Transverse colon (tissue), 4 donors: ENCODE results near the gene IL1RN. TPM values are rescaled to one million over a fixed set of nuclear protein-coding genes. Genes with fewer than 3 reads are reported as not detected.

Experiments used
- DNase-seq: peaks from one replicate; pipeline ENCODE4 v3.0.0-alpha.2; 2019
- H3K27ac ChIP-seq, 4 donors: fragments of 200-600 bp; sonication (generic); 2 replicates each; pipeline ENCODE4 v1.5.1; 2016 to 2018; ENCODE audit warnings: inconsistent platforms in 4 of 4
- H3K27me3 ChIP-seq: fragments of 200-600 bp; sonication (generic); 2 replicates; pipeline ENCODE4 v1.5.1; 2017; ENCODE audit warnings: inconsistent platforms
- H3K36me3 ChIP-seq, 4 donors: fragments of 200-600 bp; sonication (generic); 2 replicates each; pipeline ENCODE4 v1.5.1; 2017 to 2019; ENCODE audit warnings: inconsistent platforms in 4 of 4
- H3K4me1 ChIP-seq, 4 donors: fragments of 200-600 bp; sonication (generic); 2 replicates each; pipeline ENCODE4 v1.5.1; 2017 to 2020; ENCODE audit warnings: inconsistent platforms in 4 of 4
- H3K4me3 ChIP-seq, 4 donors: fragments of 200-600 bp; sonication (generic); 1 replicate in 1 of 4; 2 replicates in 3 of 4; pipeline versions ENCODE4 v1.5.1 to v1.6.1; 2017 to 2019; ENCODE audit warnings: inconsistent platforms in 4 of 4
- H3K9me3 ChIP-seq, 2 donors: fragments of 200-600 bp; sonication (generic); 2 replicates each; pipeline ENCODE4 v1.5.1; 2017 to 2019; ENCODE audit warnings: inconsistent platforms in 2 of 2
- CTCF ChIP-seq, 5 experiments: fragments of 200-600 bp in 3 of 5; fragments of 450-650 bp in 2 of 5; sonication (generic) in 3 of 5; IDR thresholded peaks; 1 replicate in 2 of 5; 2 replicates in 3 of 5; pipeline ENCODE4 v1.5.1; 2016 to 2017; ENCODE audit warnings: antibody characterized with exemption in 5 of 5, inconsistent platforms in 3 of 5, mild to moderate bottlenecking in 2 of 5, moderate library complexity in 1 of 5
- EP300 ChIP-seq: sonication (generic); formaldehyde crosslinking; IDR thresholded peaks from one replicate; pipeline ENCODE4 v1.6.1; 2017; ENCODE audit warnings: antibody characterized with exemption, low read depth
- POLR2A ChIP-seq: fragments of 450-650 bp; IDR thresholded peaks from one replicate; pipeline ENCODE4 v1.6.1; 2016; ENCODE audit warnings: antibody characterized with exemption, mild to moderate bottlenecking, moderate library complexity
- POLR2AphosphoS5 ChIP-seq, 3 donors: sonication (generic); formaldehyde crosslinking; IDR thresholded peaks; one replicate each; pipeline ENCODE4 v1.6.1; 2016; ENCODE audit warnings: antibody characterized with exemption in 3 of 3
- WGBS, 2 donors: methylation state at CpG; one replicate each; pipeline ENCODE4 v1.1.5; 2018; ENCODE audit warnings: low coverage in 1 of 2; 5-methylcytosine and 5-hydroxymethylcytosine counted together
- in situ Hi-C, 4 donors: fragments of 200-750 bp; cut with MboI; loops; one replicate each; pipeline versions ENCODE4 v1.15.0 to v1.15.1; 2017; ENCODE audit warnings: low sequenced_read_pairs in 3 of 4, low pct_ligation_motif_present in 1 of 4, low pct_unique_long_range_greater_than_20kb in 1 of 4
- intact Hi-C: fragments of 100-400 bp; cut with DNase I; formaldehyde crosslinking; loops from one replicate; pipeline ENCODE4 v1.15.1; 2023; ENCODE audit warnings: low total_unique reads
- total RNA-seq, 4 donors: library from RNA; depleted of rRNA; stranded (reverse); fragments of >200 nt; gene quantifications; one replicate each; pipeline ENCODE4 v1.1.0, GENCODE V29; 2016

The IL1RN gene
- total RNA-seq, 4 donors from 2014 or later, result 0.40 to 31.8 (median 5.5) TPM

- TF ChIP-seq POLR2AphosphoS5 (IDR thresholded peaks at IDR 0.05), result no peak
- TF ChIP-seq POLR2A, result no peak
- TF ChIP-seq CTCF (IDR thresholded peaks at IDR 0.05), result no peak
- no peak for TF ChIP-seq EP300
- H3K27ac ChIP-seq, result no peak overlapping the region
- no peaks in the 10 kb centered on the region for H3K36me3 ChIP-seq
- in situ Hi-C loops (loop anchor here in 2 of 4 donors (25.0 kb wide), 1 partner anchor 234 kb away; no protein-coding TSS in a partner anchor), intact Hi-C loops (no loop called here)
- no peak for DNase-seq
- WGBS, 2 donors, result 76 to 77% methylated on average over 6 to 15 of the region's 15 CpGs
- no peak overlapping the region for H3K4me3 ChIP-seq
- no peaks in the 10 kb centered on the region for H3K4me1 ChIP-seq
- H3K9me3 ChIP-seq, result no peaks in the 10 kb centered on the region
- H3K27me3 ChIP-seq, result no peaks in the 10 kb centered on the region
Measured at GRCh38 chr2:113127646-113128570, 510 bp downstream of the IL1RN start.

GRCh38 chr2:113129519-113130078 is 2.2 kb downstream of the IL1RN start:
- DNase-seq, result no peak
- WGBS, 2 donors, result 90% methylated on average over 1 of the region's 2 CpGs; no CpG with 5 or more reads in 1 of the 2 donors
- no peak for TF ChIP-seq POLR2AphosphoS5 (IDR thresholded peaks at IDR 0.05)
- TF ChIP-seq EP300, result no peak
- TF ChIP-seq CTCF (IDR thresholded peaks at IDR 0.05), result no peak
- no peak for TF ChIP-seq POLR2A

GRCh38 chr2:113131352-113132185 is 4.2 kb downstream of the IL1RN start:
- WGBS, 2 donors, result 79 to 90% methylated on average over 2 to 7 of the region's 7 CpGs
- Histone ChIP-seq H3K36me3 (no peaks in the 10 kb centered on the region), H3K27ac (no peak overlapping the region), H3K27me3 (no peaks in the 10 kb centered on the region), H3K9me3 (no peaks in the 10 kb centered on the region), H3K4me3 (no peak overlapping the region), H3K4me1 (peaks cover 0 to 4% (median 0%) of the 10 kb centered on the region in 4 donors)
- no peak for TF ChIP-seq EP300
- intact Hi-C loops, result no loop called here
- DNase-seq, result no peak
- in situ Hi-C loops, result loop anchor here in 3 of 4 donors (10.0 to 25.0 kb wide), 2 partner anchors 63 to 231 kb away; no protein-coding TSS in a partner anchor

More at GRCh38 chr2:113129519-113130078, 2.2 kb downstream of the IL1RN start:
- no peak overlapping the region for H3K4me3 ChIP-seq
- no peaks in the 10 kb centered on the region for H3K9me3 ChIP-seq
- peaks cover 0 to 4% (median 0%) of the 10 kb centered on the region in 4 donors for H3K4me1 ChIP-seq
- no peak overlapping the region for H3K27ac ChIP-seq
- H3K36me3 ChIP-seq, result no peaks in the 10 kb centered on the region
- in situ Hi-C loops (loop anchor here in 3 of 4 donors (10.0 to 25.0 kb wide), 2 partner anchors 65 to 233 kb away; no protein-coding TSS in a partner anchor), intact Hi-C loops (no loop called here)
- H3K27me3 ChIP-seq, result no peaks in the 10 kb centered on the region

GRCh38 chr2:113132414-113133021 is 5.1 kb downstream of the IL1RN start:
- Histone ChIP-seq H3K4me1 (peaks cover 0 to 4% (median 0%) of the 10 kb centered on the region in 4 donors), H3K36me3 (no peaks in the 10 kb centered on the region), H3K27me3 (no peaks in the 10 kb centered on the region), H3K9me3 (no peaks in the 10 kb centered on the region), H3K4me3 (no peak overlapping the region), H3K27ac (no peak overlapping the region)
- 91% methylated on average over 17 of the region's 17 CpGs; no CpG with 5 or more reads in 1 of the 2 donors for WGBS, 2 donors
- intact Hi-C loops, result no loop called here
- no peak for DNase-seq
- in situ Hi-C loops, result loop anchor here in 3 of 4 donors (10.0 to 25.0 kb wide), 2 partner anchors 62 to 230 kb away; no protein-coding TSS in a partner anchor
- TF ChIP-seq EP300 (no peak), POLR2AphosphoS5 (IDR thresholded peaks at IDR 0.05) (no peak), CTCF (IDR thresholded peaks at IDR 0.05) (no peak), POLR2A (no peak)
